Measurements from ENCODE around the gene ELF1.
A peak's percentile ranks its signal among the peaks of the same experiment; 100 is the strongest.

Gene ELF1

DNA sequence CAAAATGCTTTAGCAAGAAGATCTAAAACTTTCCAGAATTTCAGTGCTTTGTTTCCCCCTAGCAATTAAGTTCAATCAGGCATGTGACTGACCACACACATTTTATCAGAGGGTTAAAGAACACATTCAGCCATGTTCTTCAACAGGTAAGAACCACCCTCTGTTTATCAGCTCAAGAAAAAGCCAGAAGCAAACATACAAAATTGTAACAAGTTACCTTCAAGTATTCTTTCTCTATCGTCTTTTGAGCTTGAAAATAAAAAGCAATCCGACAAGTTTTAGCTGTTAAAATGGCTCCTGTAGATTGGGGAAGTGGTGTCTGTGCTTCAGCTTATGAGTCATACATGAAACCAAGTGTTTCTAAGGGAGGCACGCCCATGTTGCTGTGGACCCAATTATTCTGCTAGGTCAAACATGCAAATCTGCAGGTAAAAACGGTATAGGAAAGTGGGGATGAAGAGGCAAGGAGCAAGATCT, at the start of gene ELF1:
ELF1 (minus strand) TSS at position 306 of the 477 bp plus-strand sequence. CDS start 37,262 bp downstream, outside the sequence.
- DNase-seq (ENCODE audit: low read depth) = peak; percentile 20

- no peak for DNase-seq (ENCODE audit: low read depth)
Observed at GRCh38 chr13:41065078-41065477, 46.0 kb upstream of the ELF1 start.

DNA sequence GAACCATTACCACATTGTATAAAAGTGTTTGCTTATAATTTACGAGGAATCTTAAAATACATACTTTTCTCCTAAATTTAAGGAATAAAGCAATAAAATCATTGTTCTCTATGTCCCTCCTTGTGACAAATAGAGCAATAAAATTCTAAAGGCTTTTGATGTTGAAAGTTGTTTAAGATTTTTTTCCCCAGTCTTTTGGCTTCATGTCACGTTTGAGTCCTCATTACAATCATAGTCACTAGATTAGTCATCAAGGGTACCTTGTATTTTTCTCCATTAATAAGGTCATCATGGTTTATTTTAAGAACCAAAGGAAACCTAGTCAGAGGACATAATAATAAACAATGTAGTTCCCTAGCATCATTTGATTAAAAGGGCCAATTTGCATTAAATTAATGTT, 45.4 kb upstream of the ELF1 start:
- DNase-seq (ENCODE audit: low read depth) = no peak

DNA sequence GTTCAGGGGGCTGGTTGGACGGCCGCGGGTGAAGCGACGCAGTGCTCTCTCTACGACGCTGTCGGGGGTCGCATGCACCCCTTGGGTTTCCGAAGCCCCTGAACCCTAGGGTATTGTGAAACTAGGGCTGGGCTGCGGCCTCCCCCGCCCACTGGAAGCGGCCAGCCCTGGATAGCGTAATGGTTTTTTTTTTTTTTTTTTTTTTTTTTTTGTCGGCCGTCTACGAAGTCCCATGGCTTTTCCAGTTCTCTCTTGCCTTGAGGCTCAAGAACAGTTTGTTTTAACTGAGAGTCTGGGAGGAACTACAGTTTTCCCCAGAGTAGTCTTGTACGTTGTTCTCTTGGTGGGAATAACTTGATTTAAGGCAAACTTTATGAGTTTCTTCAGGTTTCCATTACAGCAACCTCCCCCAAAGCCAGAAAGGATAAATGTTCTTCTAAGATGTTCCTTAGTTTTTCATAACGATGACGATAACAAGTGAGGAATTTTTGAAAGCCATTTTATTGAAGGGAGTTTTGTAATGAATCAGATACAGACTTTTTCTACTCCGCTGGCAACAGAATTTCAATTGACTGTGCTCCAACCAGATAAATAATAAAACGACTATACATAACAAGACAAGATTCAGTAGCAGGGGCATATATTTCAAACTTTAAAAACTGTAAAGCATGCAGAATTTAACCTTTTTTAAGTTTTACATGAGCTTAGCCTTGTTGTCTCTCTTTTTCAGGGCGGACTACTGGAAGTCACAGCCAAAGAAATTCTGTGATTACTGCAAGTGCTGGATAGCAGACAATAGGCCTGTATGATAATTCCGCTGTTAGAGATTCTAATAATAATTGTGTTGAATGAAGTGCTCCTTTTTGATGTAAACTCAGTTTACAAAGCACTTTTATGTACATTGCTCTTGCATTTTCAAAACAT, 43.1 kb upstream of the ELF1 start:
- no peak for DNase-seq (ENCODE audit: low read depth)

- DNase-seq (ENCODE audit: low read depth) = peak; percentile 79
Observed at GRCh38 chr13:41061075-41061913, 42.2 kb upstream of the ELF1 start, which contains the start of gene WBP4. Gene WBP4 (plus strand): TSS chr13:41061509. CDS start chr13:41061674, 165 bp downstream.

- DNase-seq (ENCODE audit: low read depth) = peak; percentile 75
Observed at GRCh38 chr13:41060724-41061074, 41.6 kb upstream of the ELF1 start.

DNA sequence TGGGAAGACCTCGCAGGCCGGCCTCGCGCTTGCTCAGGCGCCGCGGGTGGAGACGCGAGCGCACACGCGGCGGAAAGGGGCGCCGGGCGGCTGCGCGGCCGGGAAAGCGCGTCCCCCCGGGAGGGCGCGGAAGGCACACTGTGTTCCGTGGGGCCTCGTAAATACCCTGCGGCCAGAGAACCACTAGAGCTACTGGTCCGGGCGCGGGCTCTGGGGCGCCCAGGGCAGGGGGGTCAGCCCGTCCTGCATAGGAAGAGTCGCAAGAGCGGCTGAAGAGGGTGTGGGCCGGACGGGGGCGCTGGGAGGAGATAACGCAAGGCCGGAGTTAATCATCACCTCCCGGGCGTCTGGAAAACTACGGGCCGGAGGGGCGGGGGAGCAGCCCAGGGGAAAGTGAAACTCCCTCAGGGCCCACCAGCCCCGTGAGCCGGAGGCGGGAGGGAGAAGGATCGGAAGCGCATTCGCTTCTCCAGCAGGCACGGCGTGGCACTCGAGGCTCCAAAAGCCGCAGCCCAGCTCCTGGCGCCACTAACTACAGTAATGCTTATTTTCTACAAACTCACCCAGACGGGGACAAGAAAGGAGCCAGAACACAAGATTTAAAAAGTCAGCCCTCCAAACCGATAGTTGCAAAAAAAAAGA, 41.1 kb upstream of the ELF1 start:
- DNase-seq (ENCODE audit: low read depth) = peak; percentile 50

GRCh38 chr13:41059456-41060081, 40.5 kb upstream of the ELF1 start:
- no peak for DNase-seq (ENCODE audit: low read depth)

GRCh38 chr13:41058295-41059070, 39.4 kb upstream of the ELF1 start:
- DNase-seq (ENCODE audit: low read depth) = no peak

- DNase-seq (ENCODE audit: low read depth) = no peak
Observed at GRCh38 chr13:41056826-41057711, 38.0 kb upstream of the ELF1 start.

GRCh38 chr13:41056194-41056593, 37.1 kb upstream of the ELF1 start:
- DNase-seq (ENCODE audit: low read depth) = no peak

GRCh38 chr13:41054919-41055619, 36.0 kb upstream of the ELF1 start:
- DNase-seq (ENCODE audit: low read depth) = no peak

DNA sequence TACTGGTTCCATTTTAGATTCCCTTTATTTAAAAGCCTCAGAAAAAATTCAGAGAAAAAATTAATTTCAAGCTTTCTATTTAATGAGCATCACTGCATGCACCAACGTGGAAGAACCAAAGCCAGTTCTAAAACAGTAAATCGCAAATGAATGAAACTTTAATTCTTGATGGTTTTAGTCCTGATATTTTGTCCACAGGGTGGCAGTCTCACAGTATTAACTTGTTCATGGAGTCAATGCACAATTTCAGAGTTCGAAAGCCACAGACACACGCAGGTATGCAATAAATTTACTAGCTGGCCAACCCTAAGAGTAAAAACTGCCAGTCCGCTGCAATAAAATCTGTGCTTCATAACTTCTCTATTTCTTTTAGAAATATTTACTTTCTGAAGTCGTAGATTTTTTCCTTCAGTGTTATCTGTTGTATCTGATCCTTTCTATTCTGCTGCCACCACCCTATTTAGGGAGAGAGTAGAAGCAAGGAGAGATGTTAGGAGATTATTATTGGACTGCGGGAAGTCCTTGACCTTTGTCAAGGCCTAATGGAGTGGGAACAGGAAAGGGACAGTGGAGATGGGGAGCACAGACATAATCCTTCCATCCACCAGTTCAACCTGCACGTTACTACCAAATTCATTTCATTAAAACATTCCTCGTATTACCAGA, 35.2 kb upstream of the ELF1 start:
- DNase-seq (ENCODE audit: low read depth) = peak; percentile 9

DNA sequence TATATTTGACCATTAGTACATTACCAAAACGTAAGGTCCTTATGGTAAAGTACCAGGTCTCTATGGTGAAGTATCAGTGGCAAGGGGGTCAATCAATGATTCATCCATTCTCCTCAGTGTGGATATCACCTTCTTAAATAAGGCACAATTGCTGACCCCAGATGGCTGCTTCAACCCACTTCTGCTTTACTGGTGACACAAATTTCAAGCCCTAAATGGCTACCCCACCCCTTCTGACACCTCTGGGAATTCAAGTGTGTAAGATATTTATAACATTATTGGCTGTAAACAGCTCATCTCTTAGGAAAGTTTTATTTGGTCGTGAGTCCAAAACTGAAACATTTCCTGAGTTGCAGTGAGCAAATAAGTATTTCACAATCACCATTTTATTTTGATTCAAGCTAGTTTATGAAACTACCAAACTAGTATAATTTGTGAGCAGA, 34.3 kb upstream of the ELF1 start:
- DNase-seq (ENCODE audit: low read depth) = no peak

DNA sequence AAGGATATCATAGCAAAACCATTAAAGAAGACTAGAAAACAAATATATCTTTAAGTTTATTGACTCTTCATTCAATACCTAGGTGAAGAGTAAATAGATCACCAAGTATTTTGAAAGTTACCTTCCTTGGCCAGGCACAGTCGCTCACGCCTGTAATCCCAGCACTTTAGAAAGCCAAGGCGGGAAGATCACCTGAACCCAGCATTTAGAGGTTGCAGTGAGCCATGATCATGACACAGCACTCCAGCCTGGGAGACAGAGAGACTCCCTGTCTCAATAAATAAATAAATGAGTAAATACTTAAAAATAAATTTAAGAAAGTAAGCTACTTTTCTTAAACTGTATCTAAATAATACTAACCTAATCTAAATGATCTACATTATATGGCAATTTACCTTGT, 33.3 kb upstream of the ELF1 start:
- DNase-seq (ENCODE audit: low read depth) = no peak

- DNase-seq (ENCODE audit: low read depth) = no peak
Observed at GRCh38 chr13:41049480-41050440, 30.6 kb upstream of the ELF1 start.

DNA sequence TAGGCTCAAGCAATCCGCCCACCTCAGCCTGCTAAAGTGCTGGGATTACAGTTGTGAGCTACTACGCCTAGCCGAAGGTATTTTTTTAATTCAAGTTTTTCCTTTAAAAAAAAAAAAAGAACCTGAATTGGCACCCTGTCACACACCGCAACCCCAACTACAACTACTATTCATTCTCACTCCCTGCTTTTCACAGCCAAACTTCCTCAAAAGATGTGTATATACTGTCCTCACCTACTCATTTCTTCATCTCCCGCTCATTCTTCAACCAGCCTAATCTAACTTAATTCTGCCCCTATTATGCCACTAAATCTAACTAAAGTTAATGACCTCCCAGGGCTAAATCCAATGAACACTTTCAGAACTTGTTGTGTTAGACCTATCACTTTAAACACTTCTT, 29.5 kb upstream of the ELF1 start:
- no peak for DNase-seq (ENCODE audit: low read depth)

All from activated T-cell treated with anti-CD3 and anti-CD28 coated beads for 1 hour (primary cell).